GM12874 (cell line): Measurements from ENCODE around the gene RTTN.

Source experiments
- CTCF ChIP-seq: IDR thresholded peaks from 2 replicates; pipeline ENCODE4 v1.5.1; 2011; ENCODE audit warnings: low read depth, mild to moderate bottlenecking, control low read depth, low read length, moderate library complexity; ENCODE audit not compliant: insufficient read depth

RTTN gene

GRCh38 chr18:69987870-69988269, 217.6 kb downstream of the RTTN start:
- no peak for TF ChIP-seq CTCF

- no peak for TF ChIP-seq CTCF
Observed at GRCh38 chr18:69985239-69985638, 220.2 kb downstream of the RTTN start.

GRCh38 chr18:69982417-69982816, 223.1 kb downstream of the RTTN start:
- no peak for TF ChIP-seq CTCF

GRCh38 chr18:69981948-69982347, 223.5 kb downstream of the RTTN start:
- no peak for TF ChIP-seq CTCF

- no peak for TF ChIP-seq CTCF
Observed at GRCh38 chr18:69980982-69981804, 224.3 kb downstream of the RTTN start.

- no peak for TF ChIP-seq CTCF
Observed at GRCh38 chr18:69980509-69980908, 225.0 kb downstream of the RTTN start.

- no peak for TF ChIP-seq CTCF
Observed at GRCh38 chr18:69978732-69979715, 226.5 kb downstream of the RTTN start.
